Spinal cord (tissue), 10 donors: ENCODE results near the gene VSX2. TPM values are rescaled to one million over a fixed set of nuclear protein-coding genes. Genes with fewer than 3 reads are reported as not detected.

Experiments
- DNase-seq, 6 donors: peaks; one replicate each; pipeline versions ENCODE4 v3.0.0 to v3.0.0-alpha.2; 2013 to 2015; ENCODE audit warnings: low spot score in 6 of 6, low read depth in 4 of 6
- H3K27ac ChIP-seq: one replicate; pipeline ENCODE4 v1.5.1; 2013; ENCODE audit warnings: low read depth, low read length, control low read depth
- H3K27me3 ChIP-seq: one replicate; pipeline ENCODE4 v1.6.1; 2013; ENCODE audit warnings: low read length; ENCODE audit not compliant: control insufficient read depth, insufficient read depth
- H3K36me3 ChIP-seq: one replicate; pipeline ENCODE4 v1.6.1; 2013; ENCODE audit warnings: low read length; ENCODE audit not compliant: control insufficient read depth, insufficient read depth
- H3K4me1 ChIP-seq: one replicate; pipeline ENCODE4 v1.6.1; 2013; ENCODE audit warnings: low read length; ENCODE audit not compliant: control insufficient read depth, insufficient read depth
- H3K4me3 ChIP-seq: one replicate; pipeline ENCODE4 v1.5.1; 2013; ENCODE audit warnings: low read depth, low read length, control low read depth
- H3K9me3 ChIP-seq: one replicate; pipeline ENCODE4 v1.6.1; 2013; ENCODE audit warnings: low read length; ENCODE audit not compliant: control insufficient read depth, insufficient read depth
- WGBS: methylation state at CpG from one replicate; pipeline ENCODE4 v1.1.5; 2013; ENCODE audit warnings: missing lambda C conversion rate; ENCODE audit not compliant: insufficient coverage; 5-methylcytosine and 5-hydroxymethylcytosine counted together
- polyA plus RNA-seq, 2 donors: library from polyadenylated mRNA; unstranded; fragments of 120-200 nt; gene quantifications; one replicate each; pipeline ENCODE4 v1.2.1, GENCODE V29; 2013; ENCODE audit not compliant: insufficient read length in 2 of 2
- total RNA-seq, 2 donors: library from RNA; depleted of rRNA in 1 of 2; stranded (reverse); fragments of 120-200 nt in 1 of 2; fragments of >200 nt in 1 of 2; gene quantifications; one replicate each; pipeline versions ENCODE4 v1.2.3 to v1.2.4, GENCODE V29; 2013 to 2014
- donor health status: healthy.

Gene VSX2
- total and polyA plus RNA-seq, 4 donors: 0.17 to 2.6 (median 0.88) TPM

DNA sequence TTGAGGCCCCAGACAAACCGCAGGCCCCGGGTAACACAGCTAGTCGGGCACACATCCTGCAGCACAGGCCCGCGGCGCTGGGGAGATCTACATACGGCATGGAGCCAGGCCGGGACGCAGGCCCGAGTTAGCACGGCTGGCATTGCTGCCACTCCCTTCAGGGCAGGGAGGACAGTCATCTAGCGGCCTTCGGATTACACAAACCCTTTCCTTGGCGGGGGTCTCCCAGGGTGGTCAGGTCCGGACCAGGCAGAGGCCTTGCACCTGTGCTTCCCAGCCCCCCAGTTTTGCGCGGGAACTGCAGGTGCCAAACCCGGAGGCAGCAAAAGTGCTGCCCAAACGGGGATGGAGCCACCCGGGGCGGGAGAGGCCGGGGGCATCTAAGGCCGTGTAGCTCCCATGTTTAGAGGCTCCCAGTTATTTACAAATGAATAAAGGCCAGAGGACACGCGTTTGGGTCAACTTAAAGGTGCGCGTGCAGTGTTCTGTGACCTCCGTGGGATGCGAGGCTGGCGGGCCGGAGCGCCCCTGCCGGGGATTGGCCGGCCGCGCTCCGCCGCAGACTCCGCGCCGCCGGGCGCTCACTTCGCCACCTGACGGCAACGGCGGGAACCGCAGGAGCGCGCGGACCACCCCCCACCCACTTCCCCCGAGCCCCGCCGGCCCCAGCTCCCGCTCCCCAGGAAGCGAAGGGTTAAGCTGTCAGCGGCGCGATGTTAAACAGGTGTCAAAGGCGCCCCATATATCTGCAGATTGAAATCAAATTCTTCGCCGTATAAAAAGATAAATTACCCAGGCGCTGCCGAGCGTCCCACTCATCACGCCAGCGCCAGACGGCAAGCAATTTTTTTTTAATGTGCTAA, 18.1 kb downstream of the VSX2 start:
- H3K9me3 ChIP-seq: no peaks in the 10 kb centered on the region
- WGBS: 3% methylated on average over 61 of the region's 68 CpGs

DNA sequence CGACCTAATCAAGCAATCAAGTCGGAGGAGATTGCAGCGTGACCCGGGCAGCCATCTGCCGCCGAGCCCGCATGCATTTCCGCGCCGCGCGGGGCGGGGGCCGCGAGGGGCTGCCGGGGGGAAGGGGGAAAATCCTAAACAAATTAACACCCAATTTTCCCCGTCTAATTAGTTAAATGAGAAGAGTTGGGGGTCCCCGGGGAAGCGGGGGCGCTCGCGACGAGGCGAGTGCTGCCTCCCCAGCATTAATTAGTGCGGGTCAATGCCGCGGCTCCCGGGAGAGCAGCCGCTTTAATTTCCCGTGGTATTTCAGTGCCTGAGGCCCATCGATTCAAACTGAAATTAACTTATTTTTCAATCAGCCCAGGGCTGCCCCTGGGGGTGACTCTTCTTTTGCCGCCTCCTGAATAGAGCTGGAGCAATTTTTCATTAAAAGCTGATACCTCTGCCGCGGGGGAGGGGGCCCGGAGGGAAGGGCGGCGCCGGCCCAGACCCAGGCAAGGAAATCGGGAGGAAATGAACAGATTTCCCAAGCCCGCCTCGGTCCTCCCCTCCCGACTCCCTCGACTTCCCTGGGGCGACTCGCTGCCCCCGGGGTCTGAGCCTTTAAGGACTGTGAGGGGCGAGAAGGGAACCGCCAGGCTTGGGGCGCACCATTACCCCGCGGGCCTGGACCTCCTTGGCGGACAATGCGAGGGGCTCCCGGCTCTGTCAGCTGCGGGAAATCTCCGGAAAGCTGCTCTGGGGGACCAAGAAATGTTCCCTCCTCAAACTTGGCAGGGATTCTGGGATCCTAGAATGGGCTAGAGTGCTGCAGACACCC, 18.9 kb downstream of the VSX2 start:
- H3K27ac ChIP-seq: no peak overlapping the region
- peak in 1 of 6 donors; percentile 43 for DNase-seq
- WGBS: 3% methylated on average over 41 of the region's 56 CpGs

More for the DNA sequence above, 18.1 kb downstream of the VSX2 start:
- H3K27ac ChIP-seq: no peak overlapping the region
- H3K36me3 ChIP-seq: no peaks in the 10 kb centered on the region
- H3K4me1 ChIP-seq: peaks cover 17% of the 10 kb centered on the region
- peak in 2 of 6 donors; percentile 79 to 92 for DNase-seq
- peaks cover 3% of the 10 kb centered on the region for H3K27me3 ChIP-seq
- peak overlapping the region; percentile 57 for H3K4me3 ChIP-seq

DNA sequence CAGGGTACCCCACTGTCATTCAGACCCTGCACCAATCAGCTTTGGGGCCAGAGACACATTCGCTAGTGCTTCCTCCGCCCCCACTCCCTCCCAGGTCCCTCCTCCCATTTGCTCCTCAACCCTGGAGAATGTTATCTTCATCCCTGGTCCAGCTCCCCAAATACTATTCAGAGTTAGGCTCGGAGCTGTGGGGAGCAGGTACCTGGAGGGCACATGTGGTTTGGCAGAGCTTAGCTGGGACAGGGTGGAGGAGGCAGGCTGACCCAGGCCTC, 19.5 kb downstream of the VSX2 start:
- Histone ChIP-seq H3K4me3 (no peak overlapping the region), H3K36me3 (no peaks in the 10 kb centered on the region), H3K4me1 (peaks cover 17% of the 10 kb centered on the region), H3K9me3 (no peaks in the 10 kb centered on the region), H3K27ac (no peak overlapping the region), H3K27me3 (peaks cover 3% of the 10 kb centered on the region)
- peak in 1 of 6 donors; percentile 43 for DNase-seq
- no CpG with 5 or more reads among the region's 3 CpGs for WGBS

More for the DNA sequence above, 18.9 kb downstream of the VSX2 start:
- Histone ChIP-seq H3K9me3 (no peaks in the 10 kb centered on the region), H3K27me3 (peaks cover 3% of the 10 kb centered on the region), H3K36me3 (no peaks in the 10 kb centered on the region), H3K4me3 (peak overlapping the region; percentile 57), H3K4me1 (peaks cover 17% of the 10 kb centered on the region)

GRCh38 chr14:74259513-74259912, 20.3 kb downstream of the VSX2 start:
- DNase-seq: no peak
- H3K9me3 ChIP-seq: no peaks in the 10 kb centered on the region
- no peak overlapping the region for H3K27ac ChIP-seq
- 93% methylated on average over 12 of the region's 12 CpGs for WGBS
- no peaks in the 10 kb centered on the region for H3K36me3 ChIP-seq
- H3K4me3 ChIP-seq: no peak overlapping the region
- peaks cover 3% of the 10 kb centered on the region for H3K27me3 ChIP-seq
- H3K4me1 ChIP-seq: peaks cover 17% of the 10 kb centered on the region

GRCh38 chr14:74260525-74261233, 21.4 kb downstream of the VSX2 start:
- Histone ChIP-seq H3K4me1 (peaks cover 17% of the 10 kb centered on the region), H3K27ac (no peak overlapping the region), H3K9me3 (no peaks in the 10 kb centered on the region), H3K4me3 (no peak overlapping the region), H3K27me3 (peaks cover 3% of the 10 kb centered on the region), H3K36me3 (no peaks in the 10 kb centered on the region)
- DNase-seq: no peak
- WGBS: 91% methylated on average over 26 of the region's 29 CpGs

GRCh38 chr14:74261288-74261687, 22.0 kb downstream of the VSX2 start:
- Histone ChIP-seq H3K27ac (no peak overlapping the region), H3K4me3 (no peak overlapping the region), H3K9me3 (no peaks in the 10 kb centered on the region), H3K36me3 (no peaks in the 10 kb centered on the region), H3K4me1 (peaks cover 17% of the 10 kb centered on the region), H3K27me3 (peaks cover 3% of the 10 kb centered on the region)
- DNase-seq: no peak
- 84% methylated on average over 4 of the region's 4 CpGs for WGBS

GRCh38 chr14:74262076-74262475, 22.8 kb downstream of the VSX2 start:
- H3K36me3 ChIP-seq: no peaks in the 10 kb centered on the region

GRCh38 chr14:74263181-74263580, 23.9 kb downstream of the VSX2 start:
- H3K4me3 ChIP-seq: no peak overlapping the region
- WGBS: 87% methylated on average over 8 of the region's 9 CpGs
- H3K36me3 ChIP-seq: no peaks in the 10 kb centered on the region
- no peak for DNase-seq
- no peaks in the 10 kb centered on the region for H3K27me3 ChIP-seq
- H3K4me1 ChIP-seq: peaks cover 11% of the 10 kb centered on the region
- H3K27ac ChIP-seq: no peak overlapping the region
- no peaks in the 10 kb centered on the region for H3K9me3 ChIP-seq

More at GRCh38 chr14:74262076-74262475, 22.8 kb downstream of the VSX2 start:
- Histone ChIP-seq H3K4me3 (no peak overlapping the region), H3K27me3 (peaks cover 2% of the 10 kb centered on the region), H3K9me3 (no peaks in the 10 kb centered on the region), H3K27ac (no peak overlapping the region), H3K4me1 (peaks cover 13% of the 10 kb centered on the region)
- DNase-seq: no peak
- WGBS: 93% methylated on average over 8 of the region's 9 CpGs

- WGBS: 65% methylated on average over 4 of the region's 5 CpGs
These were observed 24.7 kb downstream of the VSX2 start for GRCh38 chr14:74263921-74264320.

More at GRCh38 chr14:74263921-74264320, 24.7 kb downstream of the VSX2 start:
- DNase-seq: no peak
- Histone ChIP-seq H3K4me3 (no peak overlapping the region), H3K36me3 (no peaks in the 10 kb centered on the region), H3K27me3 (no peaks in the 10 kb centered on the region), H3K9me3 (no peaks in the 10 kb centered on the region), H3K27ac (no peak overlapping the region), H3K4me1 (peaks cover 4% of the 10 kb centered on the region)
